Stromal cell of bone marrow (primary cell): Measurements from ENCODE around the gene PDE10A.
"Not testable (repeated sequence)": the region's sequence is repeated elsewhere in the genome, so short reads cannot be mapped to it uniquely, and the experiment has no call there.

Experiments used
- DNase-seq: peaks from one replicate; pipeline ENCODE4 v3.0.0-alpha.2; 2012; ENCODE audit warnings: low read depth

The PDE10A gene

DNA sequence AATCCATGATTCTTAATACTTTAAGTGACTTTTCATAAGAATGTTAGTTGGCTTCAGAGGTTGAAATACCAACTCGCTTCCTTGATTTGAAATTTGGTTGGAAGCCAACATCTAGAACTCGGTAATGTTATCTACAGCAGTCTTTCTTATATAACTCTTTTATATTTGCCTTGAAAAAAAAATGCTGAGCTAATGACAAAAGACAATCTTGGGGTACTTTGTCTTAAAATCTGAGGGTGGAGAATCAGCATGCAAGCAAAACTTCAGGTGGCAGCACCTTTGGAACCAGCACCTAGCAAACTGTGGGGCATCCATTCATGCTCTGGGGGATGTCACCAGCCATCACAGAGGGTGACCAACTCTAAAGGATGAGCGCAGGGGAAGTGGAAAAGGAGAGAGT lies 76.3 kb downstream of the PDE10A start:
- DNase-seq = no peak

DNA sequence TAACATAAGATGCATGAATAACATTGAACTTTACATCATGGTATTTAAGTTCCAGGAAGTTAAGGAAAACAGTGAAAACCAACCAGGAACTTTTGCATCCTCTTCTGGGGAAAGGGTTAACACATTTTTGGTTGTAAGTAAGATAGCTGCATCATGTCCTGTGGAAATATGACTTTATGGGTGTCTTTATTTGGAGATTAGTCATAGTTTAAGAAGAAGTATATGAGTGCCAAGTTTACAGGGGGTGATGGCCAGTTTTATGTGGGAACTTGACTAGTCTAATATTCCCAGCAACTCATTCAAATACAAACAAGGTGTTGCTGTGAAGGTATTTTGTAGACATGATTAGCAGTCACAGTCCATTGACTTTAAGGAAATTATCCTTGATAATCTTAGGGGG lies 78.0 kb downstream of the PDE10A start:
- DNase-seq = no peak

DNA sequence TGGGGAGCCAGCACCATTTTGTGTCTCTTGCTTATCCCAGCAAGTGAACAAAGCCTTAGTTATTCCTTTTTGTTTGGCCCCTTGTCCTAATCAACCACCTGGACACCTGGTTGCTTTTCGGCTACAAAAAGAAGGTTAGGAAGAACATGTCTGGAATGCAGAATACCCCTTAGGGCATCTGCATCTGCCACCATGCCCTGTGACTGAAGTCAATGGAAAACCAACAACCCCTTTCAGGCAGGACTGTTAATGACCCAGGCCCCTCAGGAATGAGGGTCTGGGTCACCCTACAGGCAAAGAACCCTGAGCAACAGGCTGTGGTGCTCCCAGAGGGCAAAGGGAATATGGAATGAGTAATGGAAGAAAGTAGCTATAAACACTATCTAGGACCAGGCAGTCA lies 78.5 kb downstream of the PDE10A start:
- no peak for DNase-seq

DNA sequence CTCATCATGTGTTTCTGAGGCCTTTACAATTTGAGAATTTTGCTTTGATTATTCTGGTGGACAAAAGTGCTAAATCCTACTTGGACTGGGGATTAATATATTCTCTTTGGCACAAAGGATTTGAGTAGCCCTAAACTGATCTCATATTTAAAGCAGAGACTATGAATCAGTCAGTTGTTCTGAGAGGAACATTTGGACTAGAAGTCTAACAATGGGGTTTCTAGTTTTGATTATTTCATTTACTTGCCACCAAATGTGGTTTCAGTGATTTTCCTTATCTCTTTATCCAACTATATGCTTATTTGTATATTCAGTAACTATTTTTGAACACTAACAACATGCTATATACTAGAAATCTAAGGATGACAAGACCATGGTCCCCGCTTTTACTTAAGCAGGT lies 81.4 kb downstream of the PDE10A start:
- no peak for DNase-seq

DNA sequence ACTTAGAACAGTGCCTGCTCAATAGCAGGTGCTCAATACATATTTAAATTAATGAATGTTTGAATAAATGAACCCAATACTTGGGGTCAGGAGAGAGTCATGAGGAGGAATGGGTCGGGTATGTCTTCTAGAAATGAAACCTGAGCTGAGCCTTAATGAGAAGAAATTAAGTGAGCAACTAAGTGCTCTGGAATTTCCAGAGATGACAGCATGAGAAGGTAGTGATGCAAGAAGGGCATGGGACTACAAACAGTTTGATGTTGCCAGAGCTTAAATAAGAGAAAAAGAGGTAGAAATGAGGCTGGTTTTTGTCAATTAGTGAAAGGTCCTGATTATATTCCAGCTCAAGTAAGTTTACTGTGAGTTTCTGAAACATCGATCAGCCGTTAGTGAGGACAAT lies 82.9 kb downstream of the PDE10A start:
- no peak for DNase-seq

DNA sequence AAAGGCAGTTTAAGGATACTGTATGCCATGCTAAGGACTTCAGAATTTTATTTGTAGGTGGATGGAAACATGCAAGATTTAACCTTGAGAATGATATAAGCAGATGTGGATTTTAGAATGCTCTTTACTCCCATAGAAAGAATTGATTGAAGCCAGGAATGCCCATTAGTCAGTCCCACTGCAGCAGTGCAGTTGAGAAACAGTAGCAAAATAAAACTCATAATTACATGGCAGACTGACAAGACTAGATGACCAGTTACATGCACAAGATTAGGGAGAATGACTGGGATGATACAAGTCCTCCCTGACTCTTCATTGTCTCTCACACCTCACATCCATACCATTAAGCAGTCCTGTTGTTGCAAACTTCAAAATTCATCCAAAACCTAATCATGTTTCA lies 83.9 kb downstream of the PDE10A start:
- no peak for DNase-seq

DNA sequence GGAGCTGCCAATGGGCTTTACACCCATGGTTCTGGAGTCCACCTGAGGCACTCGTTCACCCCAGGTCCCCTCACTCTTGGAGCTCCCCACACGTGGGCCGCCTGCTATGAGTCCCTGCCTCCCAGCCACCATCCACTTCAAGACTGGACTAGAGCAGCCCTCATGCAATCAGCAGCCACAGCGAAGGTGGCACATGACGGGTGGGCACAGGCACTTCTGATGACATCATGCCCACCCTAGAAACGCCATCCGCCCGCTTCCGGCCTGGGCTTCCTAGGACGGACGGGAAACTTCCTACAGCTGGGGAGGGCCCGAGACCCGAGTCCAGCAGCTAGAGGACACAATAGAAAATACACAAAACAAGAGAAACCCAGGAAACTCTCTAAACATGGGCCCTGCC lies 85.5 kb downstream of the PDE10A start:
- no peak for DNase-seq

DNA sequence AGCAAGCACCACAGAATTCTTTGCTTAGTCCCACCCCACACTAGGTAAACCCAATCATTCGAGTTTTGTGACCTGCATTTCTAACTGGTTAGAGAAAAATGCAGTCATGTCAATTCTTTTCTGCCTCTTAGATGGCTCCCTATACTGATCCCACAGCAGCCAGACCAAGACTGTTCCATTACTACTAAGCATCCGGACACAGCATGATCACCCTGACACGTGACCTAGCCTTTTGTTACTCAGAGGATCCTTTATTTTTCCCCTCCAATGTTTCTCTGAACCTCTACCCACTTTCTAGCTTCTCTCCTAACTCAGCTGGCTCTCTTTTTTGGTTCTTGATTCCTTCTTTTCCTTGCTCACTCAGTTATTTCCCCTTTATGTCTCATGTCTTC lies 87.9 kb downstream of the PDE10A start:
- no peak for DNase-seq

DNA sequence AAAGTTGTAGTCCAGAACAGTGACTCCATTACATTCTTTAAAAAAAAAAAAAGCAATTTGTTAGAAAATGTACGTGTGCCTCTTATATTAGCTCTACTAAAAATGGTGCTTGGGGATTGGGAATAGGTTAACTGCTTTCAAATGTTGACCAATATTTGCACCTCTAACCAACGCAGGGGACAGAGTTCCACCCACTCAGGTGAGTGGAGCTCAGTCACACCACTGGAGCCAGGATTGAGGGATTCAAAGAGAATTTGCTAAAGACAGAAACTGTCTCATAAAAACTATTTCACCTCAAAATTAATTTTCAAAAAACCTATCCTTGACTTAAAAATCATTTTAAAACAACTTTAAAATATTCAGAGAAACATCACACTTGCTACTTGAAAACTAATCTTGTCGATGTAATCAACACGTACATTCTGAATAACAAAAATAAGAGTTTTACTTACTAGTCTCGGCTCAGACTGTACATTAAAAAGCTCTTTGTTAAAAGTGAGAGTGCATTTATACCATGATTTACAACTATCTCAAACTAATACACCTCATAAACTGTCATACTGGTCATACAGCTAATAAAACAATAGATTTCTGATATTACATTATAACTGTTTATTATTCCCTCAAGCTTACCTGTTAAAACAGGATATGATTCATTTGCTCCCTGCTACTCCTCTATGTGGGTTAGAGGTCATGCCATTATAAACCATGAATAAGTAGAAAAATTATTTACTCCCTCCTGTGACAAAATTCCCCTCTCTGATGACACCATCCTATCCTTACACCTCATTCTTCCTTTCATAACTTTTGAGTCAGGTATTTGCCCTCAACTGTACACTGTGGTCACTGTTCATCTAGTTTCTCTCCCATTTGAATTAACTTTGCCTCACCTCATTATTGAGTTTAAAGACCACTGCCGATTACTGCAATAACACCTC lies 88.6 kb downstream of the PDE10A start:
- DNase-seq = no peak

DNA sequence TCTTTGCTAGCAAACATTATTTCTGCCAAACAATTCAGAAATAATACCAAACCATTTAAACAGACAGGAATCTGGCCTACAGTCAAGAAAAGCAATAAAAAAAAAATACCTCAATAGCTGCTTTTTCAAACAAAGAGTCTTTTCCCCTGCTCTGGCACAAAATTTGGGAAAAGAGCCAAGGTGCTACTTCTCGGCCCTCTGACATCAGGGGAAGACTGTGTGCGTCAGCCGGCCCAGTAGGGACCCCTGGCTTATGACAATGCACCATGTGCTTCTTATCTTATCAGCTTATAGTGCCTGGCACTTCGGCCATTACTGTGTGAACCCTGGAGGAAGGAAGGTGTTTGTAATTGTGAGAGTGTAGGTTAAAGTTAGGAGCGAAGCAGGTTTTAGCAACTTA lies 89.4 kb downstream of the PDE10A start:
- peak; percentile 22 for DNase-seq

DNA sequence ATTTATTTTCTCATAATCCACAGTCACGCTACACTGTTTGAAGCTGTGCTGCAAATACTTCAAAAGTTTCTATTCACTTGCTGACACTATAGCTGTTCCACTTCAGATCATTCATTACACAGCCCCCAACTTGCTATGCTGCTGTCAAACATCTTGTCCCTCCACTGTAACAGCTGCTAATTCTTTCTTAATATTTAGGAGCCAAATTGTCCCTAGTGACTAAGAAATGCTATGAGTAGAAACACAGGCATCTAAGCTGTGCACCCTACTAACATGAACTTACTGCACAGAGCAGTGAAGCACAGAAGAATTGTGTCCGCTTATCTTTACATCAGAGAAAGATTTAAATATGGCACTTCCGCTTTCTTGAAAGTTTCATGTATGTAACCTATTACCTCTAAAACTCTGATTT lies 91.3 kb downstream of the PDE10A start:
- DNase-seq = no peak

DNA sequence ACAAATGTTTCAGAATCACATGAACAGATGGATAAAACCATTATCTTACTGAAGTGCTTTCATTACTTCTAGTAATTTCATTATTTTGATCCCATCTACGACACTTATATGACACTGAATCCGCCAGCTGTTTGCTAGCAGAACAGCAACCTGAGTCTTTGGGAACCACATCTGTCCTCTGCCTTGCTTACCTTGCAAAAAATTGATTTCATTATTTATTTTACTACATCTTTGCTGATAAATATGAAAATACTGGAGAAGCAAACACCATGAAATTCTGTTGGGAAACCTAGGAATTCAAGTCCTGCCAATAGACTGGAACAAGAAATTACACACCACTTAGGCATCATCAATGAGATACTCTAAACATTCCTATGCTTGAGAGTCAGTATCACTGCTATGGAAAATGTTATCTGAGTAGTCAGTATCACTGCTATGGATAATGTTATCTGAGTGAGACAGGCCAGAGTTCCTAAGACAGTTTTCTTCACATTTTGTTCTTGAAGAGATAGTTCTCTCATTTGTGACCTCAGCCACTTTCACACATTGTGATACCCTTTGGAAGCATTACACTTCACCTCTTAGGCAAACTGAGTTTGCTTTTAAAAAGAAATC lies 91.9 kb downstream of the PDE10A start:
- DNase-seq = no peak

DNA sequence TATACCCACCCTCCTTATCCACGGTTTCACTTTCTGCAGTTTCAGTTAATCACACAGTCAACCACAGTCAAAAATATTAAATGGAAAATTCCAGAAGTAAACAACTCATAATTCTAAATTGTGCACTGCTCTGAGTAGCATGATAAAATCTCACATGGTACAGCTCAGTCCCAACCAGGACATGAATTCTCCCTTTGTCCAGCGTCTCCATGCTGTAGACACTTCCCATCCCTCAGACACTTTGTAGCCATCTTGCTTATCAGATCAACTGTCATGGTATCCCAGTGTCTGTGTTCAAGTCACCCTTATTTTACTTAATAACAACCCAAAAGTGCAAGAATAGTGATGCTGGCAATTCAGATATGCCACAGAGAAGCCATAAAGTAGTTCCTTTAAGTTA lies 94.7 kb downstream of the PDE10A start:
- DNase-seq = no peak

DNA sequence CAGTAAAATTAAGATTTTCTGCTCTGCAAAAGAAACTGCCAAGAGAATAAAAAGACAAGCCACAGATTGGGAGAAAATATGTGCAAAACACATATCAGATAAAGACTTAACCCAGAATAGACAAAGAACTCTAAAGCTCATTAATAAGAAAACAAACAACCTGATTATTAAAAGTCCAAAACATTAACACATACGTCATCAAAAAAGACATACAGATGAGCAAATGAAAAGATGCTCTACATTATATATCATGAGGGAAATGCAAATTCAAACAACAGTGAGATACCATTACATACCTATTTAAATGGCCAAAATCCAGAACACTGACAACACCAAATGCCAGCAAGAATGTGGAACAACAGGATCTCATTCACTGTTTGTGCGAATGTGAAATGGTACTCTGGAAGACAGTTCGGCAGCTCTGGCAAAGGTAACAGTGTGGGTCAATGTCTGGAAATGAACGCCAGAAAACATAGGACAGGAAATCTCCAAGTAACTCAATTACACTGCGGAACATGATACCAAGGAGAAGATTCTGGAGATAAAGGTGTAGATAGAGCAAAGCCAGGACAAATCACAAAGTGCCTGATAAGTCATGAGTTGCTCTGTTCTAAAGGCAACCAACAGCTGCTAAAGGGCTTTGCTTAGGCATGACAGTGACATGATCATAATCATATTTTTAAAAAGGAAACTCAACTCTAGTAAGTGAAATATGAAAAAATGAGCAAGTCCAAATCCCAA lies 96.8 kb downstream of the PDE10A start:
- no peak for DNase-seq

DNA sequence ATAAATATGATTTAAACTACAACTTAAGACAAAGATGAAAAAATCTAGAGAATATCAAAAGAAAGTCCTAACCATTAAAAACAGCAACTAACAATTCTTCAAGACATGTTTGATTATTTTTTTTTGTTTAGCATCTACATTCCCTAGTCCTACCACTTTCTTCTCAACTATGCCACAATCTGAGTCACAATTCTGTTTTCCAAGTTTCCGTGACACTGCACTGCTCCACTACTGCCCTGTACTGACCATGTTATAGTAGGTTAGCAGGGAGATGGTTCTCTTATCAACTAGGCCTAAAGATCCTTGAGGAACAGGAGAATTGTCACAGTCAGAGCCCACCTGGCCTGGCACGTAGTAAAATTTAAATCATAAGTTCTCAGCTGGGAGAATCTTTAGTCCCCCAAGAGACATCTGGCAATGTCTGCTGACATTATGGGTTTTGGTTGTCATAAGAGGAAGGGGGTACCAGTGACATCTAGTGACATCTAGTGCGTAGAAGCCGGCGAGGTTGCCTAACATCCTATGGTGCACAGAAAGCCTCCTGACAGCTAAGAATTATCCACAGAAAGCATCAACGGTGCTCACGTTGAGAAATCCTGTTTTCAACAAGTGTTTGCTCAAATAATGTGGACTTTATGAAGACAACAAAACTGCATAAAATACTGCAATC lies 100.5 kb downstream of the PDE10A start:
- no peak for DNase-seq

DNA sequence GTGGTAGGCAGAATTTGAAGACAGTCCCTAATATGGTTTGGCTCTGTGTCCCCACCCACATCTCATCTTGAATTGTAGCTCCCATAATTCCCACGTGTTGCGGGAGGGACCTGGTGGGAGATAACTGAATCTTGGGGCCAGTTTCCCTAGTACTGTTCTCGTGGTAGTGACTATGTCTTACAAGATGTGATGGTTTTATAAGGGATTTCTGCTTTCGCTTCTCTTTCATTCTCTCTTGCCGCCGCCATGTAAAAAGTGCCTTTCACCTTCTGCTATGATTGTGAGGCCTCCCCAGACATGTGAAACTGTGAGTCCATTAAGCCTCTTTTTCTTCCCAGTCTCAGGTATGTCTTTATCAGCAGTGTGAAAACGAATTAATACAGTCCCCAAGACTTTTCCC lies 103.4 kb downstream of the PDE10A start:
- DNase-seq = no peak

DNA sequence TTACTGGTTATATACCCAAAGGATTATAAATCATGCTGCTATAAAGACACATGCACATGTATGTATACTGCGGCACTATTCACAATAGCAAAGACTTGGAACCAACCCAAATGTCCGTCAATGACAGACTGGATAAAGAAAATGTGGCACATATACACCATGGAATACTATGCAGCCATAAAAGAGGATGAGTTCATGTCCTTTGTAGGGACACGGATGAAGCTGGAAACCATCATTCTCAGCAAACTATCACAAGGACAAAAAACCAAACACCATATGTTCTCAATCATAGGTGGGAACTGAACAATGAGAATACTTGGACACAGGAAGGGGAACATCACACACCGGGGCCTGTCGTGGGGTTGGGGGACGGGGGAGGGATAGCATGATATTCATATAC lies 104.9 kb downstream of the PDE10A start:
- not testable (repeated sequence) for DNase-seq

DNA sequence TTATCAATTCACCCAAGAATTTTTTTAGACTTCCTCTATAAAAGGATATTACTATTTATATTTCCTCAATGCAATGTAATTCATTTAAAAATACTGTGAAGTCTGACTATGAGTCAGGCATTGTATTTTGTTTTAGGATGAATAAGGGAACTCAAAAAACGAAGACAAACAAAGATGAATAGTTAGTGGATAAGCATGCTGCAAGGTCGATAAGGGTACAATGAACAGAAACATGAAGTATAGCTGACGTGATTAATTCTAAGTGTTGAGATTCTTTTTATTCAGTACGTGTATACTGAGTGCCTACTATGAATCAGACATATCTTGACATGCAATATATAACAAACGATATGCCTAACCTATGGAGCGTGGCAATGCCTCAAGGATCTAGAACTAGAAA lies 105.4 kb downstream of the PDE10A start:
- no peak for DNase-seq

DNA sequence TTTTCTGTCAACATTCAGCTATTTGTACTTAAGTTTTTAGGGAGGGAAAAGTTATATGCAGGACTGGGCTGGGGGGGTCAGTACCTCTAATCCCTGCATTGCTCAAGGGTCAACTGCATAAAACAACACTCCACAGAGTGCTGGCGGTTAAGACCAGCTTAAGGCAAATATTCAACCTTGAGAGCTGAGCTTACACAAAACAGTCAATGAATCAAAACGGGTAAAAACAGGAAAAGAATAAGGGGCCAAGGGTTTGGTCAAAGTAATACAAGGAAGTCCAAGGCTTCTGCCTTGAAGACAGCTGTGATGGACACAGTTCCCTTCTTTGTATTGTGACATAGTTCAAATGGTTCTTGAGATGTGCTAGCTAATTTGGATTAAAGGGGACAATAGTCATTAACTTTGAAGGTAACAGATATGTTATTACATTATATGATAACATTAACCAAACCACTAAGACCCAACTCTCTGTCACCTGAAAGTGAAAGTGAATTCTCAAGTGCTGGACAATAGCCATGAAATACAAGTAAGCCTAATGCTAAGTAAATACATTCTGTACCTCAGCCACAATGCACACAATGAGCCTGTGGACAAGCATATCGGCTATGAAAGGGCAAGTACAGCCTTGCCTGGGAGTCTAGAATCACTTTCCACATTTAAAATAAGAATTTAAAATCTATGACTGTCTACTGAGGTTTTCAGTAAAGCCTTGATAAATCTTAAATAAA lies 106.8 kb downstream of the PDE10A start:
- DNase-seq = no peak

DNA sequence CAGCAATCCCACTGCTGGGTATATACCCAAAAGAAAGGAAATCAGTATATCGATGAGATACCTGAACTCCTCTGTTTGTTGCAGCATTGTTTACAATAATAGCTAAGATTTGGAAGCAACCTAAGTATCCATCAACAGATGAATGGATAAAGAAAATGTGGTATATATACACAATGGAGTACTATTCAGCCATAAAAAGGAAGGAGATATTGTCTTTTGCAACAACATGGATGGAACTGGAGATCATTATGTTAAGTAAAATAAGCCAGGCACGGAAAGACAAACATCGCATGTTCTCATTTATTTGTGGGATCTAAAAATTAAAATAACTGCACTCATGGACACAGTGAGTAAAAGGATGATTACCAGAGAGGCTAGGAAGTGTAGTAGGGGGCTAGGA lies 108.4 kb downstream of the PDE10A start:
- not testable (repeated sequence) for DNase-seq

DNA sequence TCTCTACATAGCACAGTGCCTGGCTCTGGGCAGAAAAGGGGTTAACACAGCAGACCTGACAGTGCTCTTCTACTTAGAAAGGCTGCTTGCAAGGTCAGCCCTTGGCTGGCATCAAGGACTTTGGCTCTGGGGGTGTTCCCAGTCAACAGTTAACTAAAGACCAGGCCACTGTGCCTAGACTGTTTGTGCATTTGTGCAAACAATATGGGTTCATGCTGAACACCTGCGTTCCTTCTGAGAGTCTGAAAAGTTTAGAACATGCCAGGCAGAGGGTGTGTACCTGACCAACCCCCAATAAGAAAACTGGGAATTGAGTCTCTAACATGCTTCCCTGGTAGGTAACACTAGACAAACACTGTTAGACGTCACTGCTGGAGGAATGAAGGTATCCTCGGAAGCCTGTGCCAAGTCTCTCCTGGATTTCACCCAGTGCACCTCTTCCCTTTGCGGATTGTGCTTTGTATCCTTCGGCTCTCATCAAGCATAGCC lies 110.7 kb downstream of the PDE10A start:
- DNase-seq = no peak

DNA sequence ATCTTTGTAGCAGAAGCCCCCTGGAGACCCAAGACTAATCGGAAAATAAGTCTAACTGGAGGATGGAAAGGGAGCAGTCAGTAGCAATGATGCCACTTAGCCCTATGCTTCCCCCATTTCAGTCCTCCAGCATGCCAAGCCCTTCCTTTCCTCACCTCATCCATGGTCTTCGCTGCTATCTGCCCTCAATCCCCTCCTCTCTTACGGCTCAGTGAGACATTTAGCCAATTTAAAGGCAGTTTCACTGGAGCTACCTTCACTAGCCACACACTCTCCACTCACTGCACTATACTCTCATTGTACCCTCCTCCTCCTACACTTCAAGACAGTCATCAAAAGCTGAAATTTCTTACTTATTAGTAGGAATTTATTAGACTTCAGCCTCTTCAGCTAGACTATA lies 111.2 kb downstream of the PDE10A start:
- no peak for DNase-seq
